Suppressor macrophage (primary cell): ENCODE results near the gene C1orf159.
"Not testable (repeated sequence)": the region's sequence is repeated elsewhere in the genome, so short reads cannot be mapped to it uniquely, and the experiment has no call there.

Source experiments
- DNase-seq, 4 experiments: peaks; one replicate each; pipeline ENCODE4 v3.0.0-alpha.2; 2020 to 2022

C1orf159 gene

DNA sequence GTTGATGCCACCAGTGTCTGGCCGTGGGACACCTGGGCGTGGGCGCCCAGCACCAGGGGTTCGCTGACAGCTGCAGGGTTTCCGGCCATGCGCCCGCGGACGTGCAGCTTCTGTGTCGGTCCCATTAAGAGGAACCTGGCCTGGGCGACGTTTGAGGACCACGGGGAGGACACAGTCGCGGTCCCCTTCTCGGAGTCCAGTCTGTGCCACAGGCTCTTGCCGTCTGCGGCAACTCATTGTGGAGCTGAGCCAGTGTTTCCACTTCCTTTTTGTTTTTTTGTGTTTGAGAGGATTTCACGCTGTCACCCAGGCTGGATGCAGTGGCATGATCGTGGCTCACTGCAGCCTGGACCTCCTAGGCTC is 1.6 kb upstream of the C1orf159 start:
- DNase-seq: peak; percentile 12 to 51 (median 46)

- DNase-seq: peak; percentile 11 to 55 (median 19)
Observed at GRCh38 chr1:1116701-1117468, 996 bp upstream of the C1orf159 start.

DNA sequence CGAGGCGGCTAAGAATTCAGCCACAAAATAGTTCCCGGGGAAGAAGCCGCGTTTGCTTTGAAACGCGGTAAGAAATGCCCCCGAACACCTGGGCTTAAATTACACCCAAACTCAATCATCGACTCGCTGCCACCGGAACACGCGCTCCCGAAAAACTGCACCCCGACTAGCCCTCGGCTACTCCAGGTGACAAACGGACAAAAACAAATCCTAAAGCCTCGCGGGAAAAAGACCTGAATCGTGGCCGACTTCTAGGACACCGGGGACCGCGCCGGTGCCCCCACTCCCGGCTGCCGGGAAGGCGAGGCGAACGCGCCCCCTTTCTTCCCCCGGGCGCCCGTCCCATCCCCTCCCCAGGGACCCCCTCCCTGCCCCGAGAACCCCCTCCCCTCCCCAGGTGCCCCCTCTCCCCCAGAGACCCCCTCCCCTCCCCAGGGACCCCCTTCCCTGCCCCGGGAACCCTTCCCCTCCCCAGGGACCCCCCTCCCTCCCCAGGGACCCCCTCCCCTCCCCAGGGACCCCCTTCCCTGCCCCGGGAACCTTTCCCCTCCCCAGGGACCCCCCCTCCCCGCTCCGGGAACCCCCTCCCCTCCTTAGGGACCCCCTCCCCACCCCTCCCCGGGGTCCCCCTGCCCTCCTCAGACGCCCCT is 628 bp downstream of the C1orf159 start:
- DNase-seq: no peak

DNA sequence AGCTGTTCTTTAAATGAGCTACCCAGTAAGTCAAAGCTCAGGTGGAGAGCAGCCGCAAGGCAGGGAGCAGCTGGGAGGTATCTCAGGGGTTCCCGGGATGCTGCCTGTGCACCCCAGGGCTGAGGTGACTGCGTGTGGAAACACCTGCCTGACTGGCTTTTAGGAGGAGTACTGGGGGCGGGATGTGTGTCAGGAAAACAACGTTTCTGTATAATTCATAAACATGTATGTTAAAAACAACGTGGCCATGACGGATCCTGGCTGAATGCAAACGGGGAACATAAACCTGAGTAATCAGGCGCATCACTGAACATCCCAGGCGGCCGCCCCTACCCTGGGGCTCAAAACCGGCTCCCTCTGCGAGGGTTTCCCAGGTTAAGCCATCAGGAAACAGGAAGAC is 1.5 kb downstream of the C1orf159 start:
- DNase-seq: no peak

GRCh38 chr1:1112237-1112985 is 3.5 kb downstream of the C1orf159 start:
- no peak for DNase-seq

- no peak for DNase-seq
Observed at GRCh38 chr1:1111516-1112236, 4.2 kb downstream of the C1orf159 start.

GRCh38 chr1:1110561-1110971 is 5.3 kb downstream of the C1orf159 start:
- no peak for DNase-seq

DNA sequence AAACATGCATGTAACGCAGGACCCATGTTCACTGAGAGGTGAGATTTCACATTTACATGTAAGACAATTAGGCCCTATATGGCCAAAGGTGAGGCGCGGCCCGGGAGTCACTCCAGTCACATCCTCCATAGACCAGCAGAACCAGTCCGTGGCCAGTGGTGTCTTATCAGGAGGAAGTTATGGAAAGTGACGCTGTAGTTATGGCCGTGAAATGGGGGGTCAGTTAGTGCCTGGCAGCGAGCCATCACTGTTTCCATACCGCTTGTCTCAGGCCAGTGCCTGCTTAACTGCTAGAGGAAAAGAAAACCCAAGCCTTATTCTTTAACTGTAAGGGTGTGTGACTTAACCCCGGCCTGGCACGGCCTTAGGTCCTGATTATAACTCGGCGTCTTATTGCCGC is 6.1 kb downstream of the C1orf159 start:
- no peak for DNase-seq

DNA sequence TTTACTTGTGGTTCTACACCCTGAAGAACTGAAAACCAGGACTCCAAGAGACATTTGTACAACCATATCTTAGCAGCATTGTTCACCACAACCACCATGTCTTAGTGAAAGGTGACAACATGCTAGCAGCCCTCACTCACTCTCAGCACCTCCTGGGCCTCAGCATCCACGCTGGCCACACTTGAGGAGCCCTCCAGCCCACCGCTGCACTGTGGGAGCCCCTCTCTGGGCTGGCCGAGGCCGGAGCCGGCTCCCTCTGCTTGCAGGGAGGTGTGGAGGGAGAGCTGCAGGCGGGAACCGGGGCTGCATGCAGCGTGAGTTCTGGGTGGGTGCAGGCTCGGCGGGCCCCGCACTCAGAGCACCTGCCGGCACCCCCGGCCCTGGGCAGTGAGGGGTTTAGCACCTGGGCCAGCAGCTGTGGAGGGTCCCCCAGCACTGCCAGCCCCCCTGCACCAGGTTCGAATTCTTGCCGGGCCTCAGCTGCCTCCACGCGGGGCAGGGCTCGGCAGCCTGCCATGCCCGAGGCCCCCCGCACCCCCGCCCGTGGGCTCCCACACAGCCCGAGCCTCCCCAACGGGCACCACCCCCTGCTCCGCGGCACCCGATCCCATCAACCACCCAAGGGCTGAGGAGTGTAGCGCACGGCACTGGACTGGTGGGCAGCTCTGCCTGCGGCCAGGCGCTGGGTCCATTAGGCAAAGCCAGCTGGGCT is 9.2 kb downstream of the C1orf159 start:
- DNase-seq: no peak

DNA sequence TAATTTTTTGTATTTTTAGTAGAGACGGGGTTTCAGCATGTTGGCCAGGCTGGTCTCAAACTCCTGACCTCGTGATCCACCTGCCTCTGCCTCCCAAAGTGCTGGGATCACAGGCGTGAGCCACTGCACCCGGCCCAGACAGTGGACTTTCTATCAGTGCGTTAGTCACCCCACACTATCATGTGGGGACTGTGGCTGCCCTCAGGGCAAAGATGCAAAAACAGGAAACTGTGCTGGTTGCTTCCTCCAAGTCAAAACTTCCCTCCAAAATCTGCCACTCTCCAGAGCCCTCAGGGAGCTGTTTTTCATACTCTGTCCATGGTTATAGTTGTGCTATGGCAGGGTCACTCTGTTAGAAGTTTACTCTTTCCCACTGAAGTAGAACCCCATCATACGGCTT is 11.7 kb downstream of the C1orf159 start:
- peak; percentile 52 to 79 (median 76) for DNase-seq

- no peak for DNase-seq
Observed at GRCh38 chr1:1101503-1101902, 14.4 kb downstream of the C1orf159 start.

DNA sequence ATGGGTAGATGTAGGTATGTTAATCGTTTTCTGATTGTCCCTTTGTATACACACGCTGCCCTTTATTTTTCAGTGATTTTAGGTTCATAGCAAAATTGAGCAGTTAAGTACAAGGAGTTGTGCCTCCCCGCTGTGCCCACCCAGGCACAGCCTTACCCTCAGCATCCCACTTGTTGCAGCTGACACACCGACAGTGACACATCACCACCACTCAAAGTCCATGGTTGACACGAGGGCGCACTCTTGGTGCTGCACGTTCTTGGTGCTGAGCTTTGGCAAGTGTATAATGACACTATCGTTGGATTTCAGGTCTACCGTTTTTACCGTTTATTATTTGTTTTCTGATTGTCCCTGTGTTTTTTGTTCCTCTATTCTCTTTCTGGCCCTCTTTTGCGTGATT is 15.6 kb downstream of the C1orf159 start:
- DNase-seq: no peak

GRCh38 chr1:1099506-1100183 is 16.2 kb downstream of the C1orf159 start:
- no peak for DNase-seq

GRCh38 chr1:1098681-1099421 is 17.0 kb downstream of the C1orf159 start:
- no peak for DNase-seq

- not testable (repeated sequence) for DNase-seq
Observed at GRCh38 chr1:1096136-1096535, 19.8 kb downstream of the C1orf159 start.

DNA sequence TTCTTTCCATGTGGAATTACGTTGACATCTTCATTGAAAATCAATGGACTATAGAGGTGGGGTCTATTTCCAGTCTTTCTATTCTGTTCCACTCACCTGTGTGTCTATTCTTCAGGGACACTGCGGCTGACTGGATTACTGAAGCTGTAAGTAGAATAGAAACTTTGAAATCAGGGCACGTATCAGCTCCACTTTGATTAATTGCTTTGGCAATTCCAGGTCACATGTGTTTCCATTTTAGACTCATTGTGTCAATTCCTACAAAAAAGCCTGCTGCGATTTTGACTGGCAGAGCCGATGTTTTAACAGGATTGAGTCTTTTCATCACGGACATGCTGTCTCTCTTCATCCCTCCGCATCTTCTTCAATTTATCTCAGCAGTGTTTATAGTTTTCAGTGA is 20.9 kb downstream of the C1orf159 start:
- DNase-seq: no peak

- no peak for DNase-seq
Observed at GRCh38 chr1:1093610-1093943, 22.3 kb downstream of the C1orf159 start.

DNA sequence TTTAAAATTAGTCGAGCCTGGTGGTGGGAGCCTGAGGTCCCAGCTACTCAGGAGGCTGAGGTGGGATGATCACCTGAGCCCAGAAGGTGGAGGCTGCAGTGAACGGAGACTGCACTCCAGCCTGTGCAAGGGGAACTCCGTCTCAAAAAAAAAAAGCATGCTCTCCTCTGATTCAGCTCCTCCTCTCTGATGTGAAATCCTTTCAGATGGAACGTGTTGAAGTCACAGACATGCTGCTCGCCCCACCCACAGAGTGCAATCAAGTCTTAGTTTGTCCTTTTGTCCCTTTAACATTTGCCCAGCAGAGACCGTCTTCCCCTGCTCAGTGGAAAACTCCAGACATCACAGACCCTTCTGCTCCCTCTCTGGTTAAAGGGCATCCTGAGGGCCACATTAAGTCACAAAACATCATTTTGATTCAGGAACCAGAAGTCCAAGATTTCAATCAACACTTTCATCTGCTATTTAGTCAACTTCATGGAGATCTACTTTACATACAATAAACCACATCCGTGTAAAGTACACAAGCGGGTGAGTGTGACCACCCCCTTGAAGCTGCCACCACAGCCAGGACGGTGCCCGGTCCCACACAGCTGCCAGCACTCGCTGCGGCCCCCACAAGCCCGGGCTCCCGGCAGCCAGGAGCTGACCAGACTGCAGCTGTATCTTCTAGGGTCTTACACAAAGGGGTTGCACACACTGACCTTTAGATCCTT is 22.8 kb downstream of the C1orf159 start:
- DNase-seq: no peak

DNA sequence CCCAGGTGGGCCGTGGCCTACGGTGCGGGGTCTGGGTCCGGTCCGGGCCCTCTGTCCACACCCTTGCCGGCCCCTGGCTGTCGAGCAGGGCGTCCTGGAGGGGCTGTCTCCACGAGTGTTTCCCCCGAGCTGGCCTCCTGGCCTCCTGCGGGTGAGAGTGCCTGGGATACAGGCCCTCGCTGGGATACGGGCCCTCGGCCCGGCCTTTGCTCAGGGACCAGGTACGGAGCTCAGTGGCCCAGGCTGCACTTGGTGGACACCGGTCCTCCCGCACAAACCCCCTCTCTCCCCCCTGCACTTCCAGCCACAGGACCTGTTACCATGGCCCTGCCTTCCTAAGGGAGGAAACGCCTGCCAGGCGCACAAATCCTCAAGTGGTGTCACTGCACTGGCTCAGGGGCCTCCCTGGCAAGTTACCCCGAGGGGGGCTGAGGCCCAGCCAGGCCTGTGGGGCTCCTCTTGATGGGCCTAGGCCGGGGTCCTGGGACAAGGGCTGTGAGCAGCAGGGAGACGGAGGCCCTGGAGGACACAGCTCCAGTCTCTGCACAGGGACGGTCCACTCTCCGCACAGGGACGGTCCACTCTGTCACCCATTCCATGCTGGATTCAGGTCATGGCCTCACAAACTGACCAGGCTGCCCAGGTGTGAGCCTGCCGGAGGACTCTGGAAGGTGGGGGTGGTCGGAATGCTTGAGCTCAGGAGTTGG is 23.6 kb downstream of the C1orf159 start:
- DNase-seq: peak in 1 of 4 experiments; percentile 1
